HG03135 (cell line): ENCODE measurements around the gene KLF7.
A peak's percentile ranks its signal among the peaks of the same experiment; 100 is the strongest.

ENCODE experiments used
- ATAC-seq: cut with Tn5 transposase; IDR thresholded peaks from one replicate; pipeline ENCODE4 v1.9.1; 2021; ENCODE audit warnings: mild to moderate bottlenecking, moderate library complexity; ENCODE audit not compliant: unreplicated experiment

KLF7 gene

DNA sequence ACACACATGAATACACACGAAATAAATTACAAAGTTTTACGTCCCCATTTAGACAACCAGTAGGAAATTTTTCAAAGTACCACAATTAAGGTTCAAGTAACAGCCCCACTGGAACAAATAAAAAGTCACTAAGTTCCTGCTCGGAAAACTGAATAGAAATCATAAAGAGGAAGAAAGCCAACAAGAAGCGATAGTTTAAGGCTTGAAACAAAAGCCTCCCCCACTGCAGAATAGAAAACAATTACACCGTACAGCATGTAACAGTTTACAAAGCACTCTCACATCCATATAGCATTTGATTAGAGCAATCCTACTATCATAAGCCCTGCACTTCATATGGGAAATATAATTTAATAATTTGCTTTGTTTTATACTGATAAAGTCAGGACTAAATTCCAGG lies 15.5 kb downstream of the KLF7 start:
- ATAC-seq = no peak

- peak; percentile 80 for ATAC-seq
Measured at GRCh38 chr2:207149249-207150213, 16.2 kb downstream of the KLF7 start.

- no peak for ATAC-seq
Measured at GRCh38 chr2:207148020-207148419, 17.7 kb downstream of the KLF7 start.

DNA sequence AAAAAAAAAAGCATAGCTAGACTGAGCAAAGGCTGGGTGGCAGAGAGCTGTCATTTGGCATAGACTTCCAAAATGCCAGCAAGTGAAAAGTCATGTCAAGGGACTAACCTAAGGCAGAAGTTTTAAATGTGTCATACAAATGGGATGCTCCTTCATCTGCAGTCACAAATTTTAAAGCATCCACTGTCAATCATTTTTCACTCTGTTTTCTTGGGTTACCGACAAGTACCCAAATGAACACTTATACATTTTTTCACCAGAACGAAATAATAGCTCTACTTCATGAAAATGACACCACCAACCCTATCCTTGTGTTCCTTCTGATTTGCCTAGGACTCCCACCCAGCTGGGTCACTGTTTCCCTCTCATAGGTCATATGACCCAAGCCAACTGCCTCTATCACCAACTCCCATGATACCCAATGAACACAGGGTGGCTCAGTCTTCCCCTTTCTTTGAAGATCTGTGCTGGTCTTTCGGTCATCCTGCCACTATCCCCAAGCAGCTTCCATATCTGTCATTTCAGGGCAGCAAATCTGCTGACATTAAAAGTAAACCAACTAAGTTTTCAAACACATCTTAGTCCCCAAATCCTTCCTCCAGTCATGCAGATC lies 21.5 kb downstream of the KLF7 start:
- ATAC-seq = no peak

- ATAC-seq = peak; percentile 57
Measured at GRCh38 chr2:207143215-207144172, 22.3 kb downstream of the KLF7 start.

DNA sequence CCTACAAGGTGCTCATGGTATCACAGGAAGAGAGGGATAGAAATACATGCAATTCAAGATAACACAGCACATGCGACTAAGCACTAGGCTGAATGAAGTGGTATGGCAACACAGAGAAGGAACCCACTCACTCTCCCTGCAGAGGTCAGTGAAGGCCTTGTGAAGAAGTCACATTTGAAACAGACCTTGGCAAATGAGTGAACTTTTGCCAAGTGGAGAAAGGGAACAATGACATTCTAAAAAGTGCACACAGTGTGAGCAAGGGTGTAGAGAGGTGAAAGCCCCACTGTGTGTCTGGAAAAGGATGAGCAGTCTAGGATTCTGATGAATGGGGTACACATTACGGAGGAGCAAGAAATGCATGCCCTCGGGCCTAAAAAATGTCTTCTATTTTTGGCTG lies 23.3 kb downstream of the KLF7 start:
- peak; percentile 40 for ATAC-seq

- ATAC-seq = no peak
Measured at GRCh38 chr2:207141386-207141785, 24.4 kb downstream of the KLF7 start.

DNA sequence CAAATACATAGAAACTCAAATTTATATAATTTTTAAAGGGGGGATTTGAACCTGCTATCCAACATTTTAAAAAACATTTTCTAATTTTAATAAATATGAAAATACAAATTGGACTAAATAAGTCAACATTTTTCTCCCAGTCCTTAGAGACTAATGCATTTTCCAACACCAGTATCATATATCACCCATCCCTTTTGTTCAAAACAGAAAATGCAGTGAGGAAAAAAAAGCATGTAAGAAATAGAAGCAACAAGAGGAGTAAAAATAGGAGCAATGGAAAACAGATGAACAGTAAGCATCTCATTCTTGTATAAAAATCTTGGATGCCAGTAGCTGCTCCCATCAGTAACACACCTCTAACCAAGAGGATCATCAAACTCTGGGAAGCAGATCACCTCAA lies 25.5 kb downstream of the KLF7 start:
- ATAC-seq = no peak

GRCh38 chr2:207139552-207139951 lies 26.2 kb downstream of the KLF7 start:
- ATAC-seq = no peak

- ATAC-seq = no peak
Measured at GRCh38 chr2:207138627-207139297, 27.0 kb downstream of the KLF7 start.

GRCh38 chr2:207137596-207138337 lies 28.0 kb downstream of the KLF7 start:
- ATAC-seq = no peak

GRCh38 chr2:207136874-207137273 lies 28.9 kb downstream of the KLF7 start:
- ATAC-seq = no peak

GRCh38 chr2:207135801-207136457 lies 29.8 kb downstream of the KLF7 start:
- ATAC-seq = no peak

GRCh38 chr2:207135340-207135739 lies 30.4 kb downstream of the KLF7 start:
- no peak for ATAC-seq

DNA sequence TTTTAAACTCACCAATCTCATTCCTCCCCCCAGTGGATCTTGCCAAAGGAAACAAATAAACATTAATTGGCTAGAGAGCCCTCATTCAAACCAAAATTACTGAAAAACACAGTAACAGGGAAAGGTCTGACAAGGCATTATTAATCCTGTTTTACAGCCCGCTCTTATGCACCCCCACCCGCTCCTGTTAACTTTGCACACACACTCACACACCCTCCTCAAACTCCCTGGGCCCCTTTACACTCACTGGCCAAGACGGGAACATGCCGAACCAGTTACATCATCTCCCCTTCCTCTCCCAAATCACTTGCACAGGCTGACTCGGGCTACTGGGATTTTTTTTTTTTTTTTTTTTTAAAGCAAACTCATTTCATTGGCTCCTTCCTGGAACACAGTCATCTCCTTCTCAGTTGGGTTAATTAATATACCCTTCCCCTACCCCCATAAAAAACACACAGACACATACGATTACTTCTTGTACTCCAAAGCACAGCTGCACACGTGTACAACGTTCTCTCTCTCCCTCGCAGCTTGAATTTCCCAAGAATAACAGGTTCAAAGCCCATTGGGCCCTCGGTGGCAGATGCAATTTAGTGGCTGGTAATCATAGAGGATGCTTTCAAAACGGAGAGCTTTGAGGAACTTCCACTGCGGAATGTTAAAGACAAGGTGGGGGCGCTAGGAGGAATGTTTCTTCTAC lies 31.8 kb downstream of the KLF7 start:
- ATAC-seq = no peak

DNA sequence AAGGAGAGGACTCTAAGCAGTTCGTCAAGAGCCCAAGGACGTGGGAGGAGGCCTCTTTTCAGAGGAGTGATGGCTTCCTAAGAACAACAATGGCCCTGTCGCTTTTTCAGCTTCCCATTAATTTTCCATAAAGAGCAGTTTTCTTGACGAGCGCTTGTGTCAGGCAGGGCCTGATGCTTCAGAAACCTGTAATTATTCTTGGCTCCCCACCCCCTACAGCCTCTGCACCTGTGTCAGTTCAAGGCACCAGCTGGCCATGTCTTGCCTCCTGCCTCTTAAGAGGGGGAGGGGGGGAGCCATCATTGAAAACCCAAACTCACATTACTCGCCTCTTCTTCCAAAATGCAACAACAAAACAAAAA lies 32.3 kb downstream of the KLF7 start:
- ATAC-seq = no peak

DNA sequence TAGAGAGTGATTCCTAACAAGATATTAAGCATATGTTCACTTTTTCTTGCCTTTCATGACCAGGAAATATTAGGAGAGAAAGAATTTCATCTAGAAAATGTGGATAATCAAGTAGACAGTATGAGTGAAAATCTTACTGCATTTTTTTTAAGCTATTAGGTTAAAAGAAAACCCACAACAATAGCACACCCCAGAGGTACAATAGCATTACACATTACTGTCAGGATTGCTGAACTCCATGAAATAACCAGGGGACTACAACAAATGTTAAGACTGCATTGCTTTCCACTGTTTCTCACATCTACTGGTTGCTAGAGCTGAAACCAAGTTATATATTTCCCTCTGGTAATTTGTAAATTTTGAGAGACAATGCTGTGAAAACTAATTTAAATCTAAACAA lies 33.7 kb downstream of the KLF7 start:
- no peak for ATAC-seq

DNA sequence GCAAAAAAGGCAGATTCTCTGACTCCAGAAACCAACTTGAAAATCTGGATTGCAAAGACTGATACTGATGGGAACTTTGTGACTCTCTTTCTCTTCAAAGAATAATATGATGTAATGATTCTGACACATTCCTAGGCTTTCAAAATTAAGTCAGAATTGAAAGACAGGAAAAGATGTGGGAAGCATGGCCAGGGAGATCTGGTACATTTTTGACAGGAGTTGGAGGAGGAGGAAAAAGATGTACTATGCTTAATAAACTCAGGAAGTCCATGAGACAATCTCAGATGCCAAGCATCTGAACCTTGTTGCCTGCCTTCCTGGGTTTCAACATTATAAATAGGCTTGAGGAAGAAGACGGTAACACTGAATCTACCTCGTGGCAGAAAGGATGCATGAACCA lies 34.2 kb downstream of the KLF7 start:
- ATAC-seq = no peak

DNA sequence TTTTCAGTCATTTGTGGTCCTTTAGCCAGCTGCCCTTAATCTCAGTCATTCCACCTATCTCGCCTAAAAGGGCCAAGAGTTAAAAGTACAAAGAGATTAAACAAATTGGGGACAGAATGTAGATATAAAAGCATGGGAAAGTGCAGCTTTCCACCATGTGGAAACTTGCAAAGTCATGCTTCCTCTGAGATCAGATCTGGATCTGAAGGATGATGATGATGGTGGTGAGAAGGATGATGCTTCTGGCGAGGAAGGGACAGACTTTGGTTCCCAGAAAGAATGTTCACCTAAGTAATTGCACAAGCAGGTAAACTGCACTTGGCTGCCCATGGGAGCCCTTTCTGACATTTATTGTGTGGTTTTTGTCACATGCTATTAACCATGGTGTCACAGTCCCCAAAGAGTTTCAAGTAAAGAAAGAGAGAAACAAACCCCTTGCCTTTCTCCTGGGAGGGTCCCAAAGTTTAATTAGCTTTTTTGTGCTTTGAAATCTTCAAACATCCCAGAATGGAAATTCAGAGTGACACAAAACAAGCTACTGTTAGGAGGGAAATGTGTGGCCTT lies 34.7 kb downstream of the KLF7 start:
- no peak for ATAC-seq
